Lung (tissue), 12 donors: ENCODE results near the gene SCAPER. TPM values are rescaled to one million over a fixed set of nuclear protein-coding genes. Genes with fewer than 3 reads are reported as not detected.

Source experiments
- ATAC-seq: fragments of 200-7000 bp; cut with Tn5 transposase; one replicate; pipeline ENCODE4 v1.9.1; 2020; ENCODE audit warnings: moderate number of reproducible peaks; ENCODE audit not compliant: insufficient read depth, low FRiP score
- DNase-seq, 3 donors: peaks; one replicate each; pipeline ENCODE4 v3.0.0-alpha.2; 2013 to 2017
- H3K27ac ChIP-seq, 2 donors: one replicate each; pipeline ENCODE4 v1.5.1; 2013; ENCODE audit warnings: mild to moderate bottlenecking in 2 of 2, moderate library complexity in 2 of 2, control low read depth in 1 of 2, inconsistent platforms in 1 of 2, low read depth in 1 of 2, low read length in 1 of 2
- H3K27me3 ChIP-seq, 3 donors: one replicate each; pipeline ENCODE4 v1.5.1; 2013; ENCODE audit warnings: low read length in 2 of 3; ENCODE audit not compliant: control insufficient read depth in 3 of 3, insufficient read depth in 3 of 3
- H3K36me3 ChIP-seq, 4 donors: one replicate each; pipeline ENCODE4 v1.5.1; 2013; ENCODE audit warnings: low read length in 4 of 4, mild to moderate bottlenecking in 1 of 4, moderate library complexity in 1 of 4; ENCODE audit not compliant: control insufficient read depth in 4 of 4, insufficient read depth in 4 of 4
- H3K4me1 ChIP-seq, 5 donors: one replicate each; pipeline ENCODE4 v1.5.1; 2013; ENCODE audit warnings: low read length in 5 of 5, mild to moderate bottlenecking in 2 of 5, moderate library complexity in 1 of 5; ENCODE audit not compliant: control insufficient read depth in 5 of 5, insufficient read depth in 5 of 5
- H3K4me3 ChIP-seq: one replicate; pipeline ENCODE4 v1.5.1; 2013; ENCODE audit warnings: mild to moderate bottlenecking, control low read depth, moderate library complexity
- H3K9ac ChIP-seq, 2 donors: one replicate each; pipeline ENCODE4 v1.5.1; 2013; ENCODE audit warnings: low read length in 2 of 2, control low read depth in 1 of 2; ENCODE audit not compliant: insufficient read depth in 1 of 2
- H3K9me3 ChIP-seq, 4 donors: one replicate each; pipeline ENCODE4 v1.5.1; 2013; ENCODE audit warnings: low read length in 3 of 4, mild to moderate bottlenecking in 1 of 4, moderate library complexity in 1 of 4; ENCODE audit not compliant: control insufficient read depth in 4 of 4, insufficient read depth in 3 of 4
- WGBS, 2 donors: extraction: QIAGEN DNeasy Blood & Tissue Kit; methylation state at CpG; one replicate each; pipeline ENCODE4 v1.1.7; 2013; 5-methylcytosine and 5-hydroxymethylcytosine counted together
- polyA plus RNA-seq, 2 donors: library from polyadenylated mRNA; stranded (reverse); fragments of 200-250 nt; gene quantifications; one replicate each; pipeline ENCODE4 v1.2.1, GENCODE V29; 2013
- total RNA-seq, 2 donors: library from RNA; depleted of rRNA in 1 of 2; stranded (reverse); fragments of >200 nt in 1 of 2; gene quantifications; one replicate each; pipeline ENCODE4 v1.2.1, GENCODE V29; 2014 to 2021
- TF ChIP-seq, protein P1 (sequence below): IDR thresholded peaks from 2 replicates; pipeline ENCODE4 v1.5.1; 2012; ENCODE audit warnings: mild to moderate bottlenecking; ENCODE audit errors: control extremely low read depth, extremely low read depth
- donor health status: control.
- donor health status: control.
- donor health status: Bipolar disorder and iron deficiency.
- donor health status: healthy.
- donor health status: DM: yes; HTN: yes; CAD: no.

SCAPER gene
- total and polyA plus RNA-seq, 4 donors = 3.9 to 40.2 (median 19.5) TPM

DNA sequence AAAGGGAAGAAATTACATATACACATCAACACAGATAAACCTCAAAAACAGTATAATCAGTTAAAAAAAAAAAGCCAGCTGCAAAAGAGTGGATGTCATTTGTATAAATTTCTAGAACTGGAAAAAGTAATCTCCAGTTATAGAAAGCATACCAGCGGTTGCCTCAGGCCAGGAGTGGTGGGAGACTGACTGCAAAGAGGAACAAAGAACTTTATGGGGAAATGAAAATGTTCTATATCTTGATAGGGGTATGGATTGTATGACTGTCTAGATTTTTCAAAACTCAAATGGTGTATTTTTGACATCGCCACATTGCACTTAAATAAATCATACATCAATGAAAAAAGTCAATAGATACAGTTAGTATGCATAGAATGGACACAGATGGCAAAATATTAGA, 241.6 kb downstream of the SCAPER start:
- Histone ChIP-seq H3K27ac (no peak overlapping the region), H3K27me3 (no peaks in the 10 kb centered on the region), H3K9me3 (no peaks in the 10 kb centered on the region), H3K36me3 (peaks cover 0 to 5% (median 2%) of the 10 kb centered on the region in 4 donors), H3K4me3 (no peak overlapping the region), H3K4me1 (no peaks in the 10 kb centered on the region), H3K9ac (no peak overlapping the region)
- no peak for ATAC-seq
- TF ChIP-seq, protein P1, sequence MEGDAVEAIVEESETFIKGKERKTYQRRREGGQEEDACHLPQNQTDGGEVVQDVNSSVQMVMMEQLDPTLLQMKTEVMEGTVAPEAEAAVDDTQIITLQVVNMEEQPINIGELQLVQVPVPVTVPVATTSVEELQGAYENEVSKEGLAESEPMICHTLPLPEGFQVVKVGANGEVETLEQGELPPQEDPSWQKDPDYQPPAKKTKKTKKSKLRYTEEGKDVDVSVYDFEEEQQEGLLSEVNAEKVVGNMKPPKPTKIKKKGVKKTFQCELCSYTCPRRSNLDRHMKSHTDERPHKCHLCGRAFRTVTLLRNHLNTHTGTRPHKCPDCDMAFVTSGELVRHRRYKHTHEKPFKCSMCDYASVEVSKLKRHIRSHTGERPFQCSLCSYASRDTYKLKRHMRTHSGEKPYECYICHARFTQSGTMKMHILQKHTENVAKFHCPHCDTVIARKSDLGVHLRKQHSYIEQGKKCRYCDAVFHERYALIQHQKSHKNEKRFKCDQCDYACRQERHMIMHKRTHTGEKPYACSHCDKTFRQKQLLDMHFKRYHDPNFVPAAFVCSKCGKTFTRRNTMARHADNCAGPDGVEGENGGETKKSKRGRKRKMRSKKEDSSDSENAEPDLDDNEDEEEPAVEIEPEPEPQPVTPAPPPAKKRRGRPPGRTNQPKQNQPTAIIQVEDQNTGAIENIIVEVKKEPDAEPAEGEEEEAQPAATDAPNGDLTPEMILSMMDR = no peak
- WGBS, 2 donors = 86 to 89% methylated on average over 2 of the region's 2 CpGs
- no peak for DNase-seq

DNA sequence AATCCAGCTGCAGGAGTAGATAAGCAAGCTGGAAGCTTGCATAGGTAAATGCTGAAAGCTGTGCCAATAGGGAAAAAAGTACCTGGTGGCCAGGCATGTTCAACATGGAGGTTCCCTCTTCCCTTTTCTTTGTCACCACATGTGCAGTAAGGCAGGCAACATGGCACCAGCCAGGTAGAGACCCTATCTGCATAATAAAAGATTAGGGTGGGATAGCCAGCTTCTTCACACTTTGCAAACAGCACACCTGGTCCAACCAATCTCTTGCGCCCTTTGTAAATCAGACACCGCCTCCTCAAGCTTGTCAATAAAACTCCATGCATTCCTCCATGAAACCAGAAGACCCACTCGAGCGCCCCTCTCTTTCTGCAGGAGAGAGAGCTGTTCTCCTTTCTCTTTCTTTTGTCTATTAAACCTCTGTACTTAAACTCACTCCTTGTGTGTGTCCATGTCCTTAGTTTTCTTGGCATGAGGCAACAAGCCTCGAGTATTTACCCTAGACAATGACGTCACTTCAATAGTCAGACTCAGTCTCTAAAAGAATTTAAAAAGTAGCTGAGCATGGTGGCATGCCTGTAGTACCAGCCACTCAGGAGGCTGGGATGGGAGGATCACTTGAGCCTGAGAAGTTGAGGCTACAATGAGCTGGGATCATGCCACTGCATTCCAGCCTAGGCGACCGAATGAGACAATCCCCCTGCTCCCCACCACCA, 256.3 kb downstream of the SCAPER start:
- no peaks in the 10 kb centered on the region for H3K9me3 ChIP-seq
- DNase-seq = no peak
- peaks cover 0 to 3% (median 0%) of the 10 kb centered on the region in 4 donors for H3K36me3 ChIP-seq
- TF ChIP-seq, protein P1 = no peak
- no peak overlapping the region for H3K27ac ChIP-seq
- peaks cover 0 to 5% (median 0%) of the 10 kb centered on the region in 5 donors for H3K4me1 ChIP-seq
- no peak for ATAC-seq
- WGBS, 2 donors = 87% methylated on average over 8 of the region's 8 CpGs
- H3K9ac ChIP-seq = no peak overlapping the region
- H3K27me3 ChIP-seq = no peaks in the 10 kb centered on the region
- no peak overlapping the region for H3K4me3 ChIP-seq

DNA sequence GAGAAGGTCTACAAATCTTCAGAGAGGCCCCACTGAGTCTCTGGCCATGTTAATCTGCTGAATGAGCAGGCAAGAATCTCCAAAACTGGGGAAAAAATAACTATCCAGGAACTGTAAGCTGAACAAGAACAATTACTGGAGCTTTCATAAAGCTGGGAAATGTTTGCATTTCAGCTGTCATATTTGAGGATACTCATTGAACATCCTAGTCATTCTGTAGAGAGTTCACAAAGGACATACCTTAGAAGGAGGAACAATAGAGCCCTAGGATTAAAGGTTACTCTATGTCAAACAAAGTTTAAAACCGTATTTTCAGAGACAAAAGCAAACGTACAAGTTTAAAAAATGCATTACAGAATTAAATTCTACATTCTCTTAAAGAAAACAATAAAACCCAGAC, 257.5 kb downstream of the SCAPER start:
- Histone ChIP-seq H3K9ac (no peak overlapping the region), H3K36me3 (peaks cover 0 to 3% (median under 1%) of the 10 kb centered on the region in 4 donors), H3K9me3 (no peaks in the 10 kb centered on the region), H3K27ac (no peak overlapping the region), H3K4me1 (peaks cover 0 to 5% (median 0%) of the 10 kb centered on the region in 5 donors), H3K27me3 (no peaks in the 10 kb centered on the region), H3K4me3 (no peak overlapping the region)
- TF ChIP-seq, protein P1 = no peak
- no peak for DNase-seq
- 92 to 93% methylated on average over 2 of the region's 2 CpGs for WGBS, 2 donors
- ATAC-seq = no peak
